Measurements from ENCODE around the gene TRPT1. TPM values are rescaled to one million over a fixed set of nuclear protein-coding genes. Genes with fewer than 3 reads are reported as not detected.

Gene TRPT1
- total RNA-seq, 4 donors from 2014 or later: 80.9 to 231 (median 139) TPM

DNA sequence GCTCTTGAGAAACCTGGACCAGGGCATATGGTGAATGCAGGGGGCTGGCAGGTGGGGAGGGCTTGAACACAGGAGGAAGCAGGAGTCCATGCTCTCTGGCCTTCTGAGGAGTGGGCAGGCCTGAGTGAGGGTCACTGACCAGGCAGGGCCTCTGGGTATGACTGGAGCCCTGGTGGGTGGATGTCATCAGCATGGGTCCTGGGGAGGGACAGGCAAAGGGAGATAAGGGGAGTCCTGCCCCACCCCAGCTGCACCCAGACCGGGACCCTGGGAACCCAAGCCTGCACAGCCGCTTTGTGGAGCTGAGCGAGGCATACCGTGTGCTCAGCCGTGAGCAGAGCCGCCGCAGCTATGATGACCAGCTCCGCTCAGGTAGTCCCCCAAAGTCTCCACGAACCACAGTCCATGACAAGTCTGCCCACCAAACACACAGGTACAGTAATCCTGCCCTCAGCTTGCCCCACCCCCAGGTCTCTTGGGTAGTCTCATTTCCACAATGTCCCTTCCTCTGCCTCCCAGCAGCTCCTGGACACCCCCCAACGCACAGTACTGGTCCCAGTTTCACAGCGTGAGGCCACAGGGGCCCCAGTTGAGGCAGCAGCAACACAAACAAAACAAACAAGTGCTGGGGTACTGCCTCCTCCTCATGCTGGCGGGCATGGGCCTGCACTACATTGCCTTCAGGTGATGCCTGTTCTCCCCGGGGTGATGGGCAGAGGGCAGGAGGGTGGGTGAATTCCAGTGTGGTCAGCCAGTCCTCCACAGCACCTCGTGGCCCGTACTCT lies 6.4 kb upstream of the TRPT1 start:
- no peak for ATAC-seq
- Histone ChIP-seq H3K36me3 (no peaks in the 10 kb centered on the region), H3K4me3 (no peak overlapping the region), H3K9me3 (no peaks in the 10 kb centered on the region), H3K27ac (peak overlapping the region in 1 of 4 donors; percentile 90), H3K4me1 (peaks cover 34 to 36% of the 10 kb centered on the region in 2 donors), H3K27me3 (no peaks in the 10 kb centered on the region)
- in situ Hi-C loops (cut with MboI; ENCODE audit: low sequenced_read_pairs in 4 of 4) (no loop called here), intact Hi-C loops (cut with DNase I; ENCODE audit: low total_unique reads) (no loop called here)
- no peak for TF ChIP-seq POLR2A (IDR thresholded peaks at IDR 0.05)
- DNase-seq: peak in 1 of 2 donors; percentile 27

DNA sequence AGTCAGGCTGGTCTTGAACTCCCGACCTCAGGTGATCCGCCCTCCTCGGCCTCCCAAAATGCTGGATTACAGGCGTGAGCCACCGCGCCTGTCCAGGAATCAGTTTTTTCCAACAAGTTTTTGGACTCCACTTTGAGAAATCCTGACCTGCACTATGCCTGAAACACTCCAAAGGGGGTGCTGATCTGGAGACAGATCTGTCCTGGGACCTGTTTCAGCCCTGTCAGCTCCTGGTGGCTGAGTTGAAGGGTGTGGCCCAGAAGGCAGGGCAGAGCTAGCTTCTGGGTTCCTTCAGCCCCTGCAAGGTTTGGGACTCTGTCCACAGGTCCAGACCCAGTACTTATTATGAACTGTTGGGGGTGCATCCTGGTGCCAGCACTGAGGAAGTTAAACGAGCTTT lies 5.6 kb upstream of the TRPT1 start:
- Histone ChIP-seq H3K4me3 (no peak overlapping the region), H3K27ac (peak overlapping the region in 3 of 4 donors; percentile 90 to 97 (median 93)), H3K4me1 (peaks cover 42 to 44% of the 10 kb centered on the region in 2 donors)

GRCh38 chr11:64230985-64231365 lies 5.0 kb upstream of the TRPT1 start:
- Histone ChIP-seq H3K4me3 (peak overlapping the region; percentile 64 to 90 (median 80)), H3K27ac (peak overlapping the region; percentile 90 to 97 (median 92)), H3K36me3 (no peaks in the 10 kb centered on the region), H3K9me3 (no peaks in the 10 kb centered on the region), H3K27me3 (no peaks in the 10 kb centered on the region), H3K4me1 (peaks cover 43 to 45% of the 10 kb centered on the region in 2 donors)
- ATAC-seq (no peak), DNase-seq (no peak)
- TF ChIP-seq POLR2A (IDR thresholded peaks at IDR 0.05) (no peak), CTCF (IDR thresholded peaks at IDR 0.05 in 4 of 5, conservative IDR thresholded peaks at IDR 0.05 in 1 of 5) (no peak)
- intact Hi-C loops (cut with DNase I; ENCODE audit: low total_unique reads) (no loop called here), in situ Hi-C loops (cut with MboI; ENCODE audit: low sequenced_read_pairs in 4 of 4) (no loop called here)

More for the DNA sequence above, 5.6 kb upstream of the TRPT1 start:
- no peaks in the 10 kb centered on the region for H3K9me3 ChIP-seq
- no peak for ATAC-seq
- no peaks in the 10 kb centered on the region for H3K27me3 ChIP-seq
- no peak for DNase-seq
- no peaks in the 10 kb centered on the region for H3K36me3 ChIP-seq
- in situ Hi-C loops (cut with MboI; ENCODE audit: low sequenced_read_pairs in 4 of 4): no loop called here
- intact Hi-C loops (cut with DNase I; ENCODE audit: low total_unique reads): no loop called here
- TF ChIP-seq CTCF (IDR thresholded peaks at IDR 0.05 in 4 of 5, conservative IDR thresholded peaks at IDR 0.05 in 1 of 5) (no peak), POLR2A (IDR thresholded peaks at IDR 0.05) (no peak)

DNA sequence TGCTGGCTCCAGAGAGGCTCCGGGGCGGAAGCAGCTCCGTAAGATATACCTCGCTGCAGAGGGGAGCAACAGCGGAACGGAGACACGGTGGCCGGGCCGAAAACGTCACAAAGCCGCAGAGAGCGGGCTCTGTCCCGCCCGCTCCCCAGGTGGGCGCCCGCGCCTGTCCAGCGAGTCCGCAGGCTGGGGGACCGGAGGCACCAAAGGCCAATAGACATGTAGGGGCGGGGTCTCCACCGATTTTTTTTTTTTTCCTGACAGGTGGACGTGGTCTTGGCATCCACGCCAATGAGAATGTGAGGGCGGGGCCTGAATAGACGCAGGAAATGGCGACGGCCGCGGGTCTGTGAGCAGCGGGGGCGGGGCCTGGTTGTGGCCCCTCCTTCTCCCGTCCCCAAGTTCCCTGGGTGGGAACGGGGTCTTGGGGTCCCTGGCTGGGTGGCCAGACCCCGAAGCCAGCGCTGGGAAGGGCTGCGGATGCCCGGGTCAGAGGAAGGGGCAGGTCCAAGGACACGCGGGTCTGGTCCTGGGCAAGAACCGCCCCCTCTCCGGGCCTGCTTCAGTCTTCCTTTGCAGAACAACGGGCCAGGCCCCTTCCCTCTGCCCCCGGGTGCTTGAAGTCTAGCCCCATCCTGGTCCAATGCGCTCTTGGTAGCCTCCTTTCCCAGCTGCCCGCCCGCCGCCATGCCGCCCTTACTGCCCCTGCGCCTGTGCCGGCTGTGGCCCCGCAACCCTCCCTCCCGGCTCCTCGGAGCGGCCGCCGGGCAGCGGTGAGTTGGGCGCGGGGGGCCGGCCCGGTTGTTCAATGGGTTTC lies 4.4 kb upstream of the TRPT1 start, which contains the start of gene DNAJC4:
TSS of gene DNAJC4 (plus strand) at position 378 of the 814 bp plus-strand sequence. CDS start at position 685, 307 bp downstream.
- TF ChIP-seq CTCF (IDR thresholded peaks at IDR 0.05 in 4 of 5, conservative IDR thresholded peaks at IDR 0.05 in 1 of 5) (no peak), POLR2A (IDR thresholded peaks at IDR 0.05) (peak; percentile 48 to 50)
- in situ Hi-C loops (cut with MboI; ENCODE audit: low sequenced_read_pairs in 4 of 4): no loop called here
- Histone ChIP-seq H3K27me3 (no peaks in the 10 kb centered on the region), H3K36me3 (no peaks in the 10 kb centered on the region), H3K9me3 (no peaks in the 10 kb centered on the region), H3K27ac (peak within 1 kb of the TSS; percentile 90 to 97 (median 92)), H3K4me3 (peak within 1 kb of the TSS; percentile 64 to 90 (median 80)), H3K4me1 (peaks cover 43 to 46% of the 10 kb centered on the region in 2 donors)
- peak; percentile 60 to 72 for ATAC-seq
- peak; percentile 86 to 90 for DNase-seq
- intact Hi-C loops (cut with DNase I; ENCODE audit: low total_unique reads): no loop called here

DNA sequence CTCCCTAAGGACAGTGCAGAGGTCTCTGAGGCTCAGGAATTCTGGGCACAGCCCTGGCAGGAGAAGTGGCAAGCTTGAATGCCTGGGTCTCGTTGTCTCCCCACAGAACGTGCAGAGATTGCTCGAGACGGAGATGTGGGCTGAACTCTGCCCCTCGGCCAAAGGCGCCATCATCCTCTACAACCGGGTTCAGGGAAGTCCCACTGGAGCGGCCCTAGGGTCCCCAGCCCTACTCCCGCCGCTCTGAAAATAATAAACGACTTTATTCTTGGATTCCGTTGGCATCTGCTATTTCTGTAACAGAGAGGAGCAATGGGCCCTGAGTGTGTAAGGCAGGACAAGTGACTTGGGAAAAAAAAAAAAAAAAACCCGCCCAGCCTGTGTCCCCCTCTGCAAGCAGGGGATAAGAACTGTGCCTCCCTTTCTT lies 3.8 kb upstream of the TRPT1 start:
- DNase-seq (no peak), ATAC-seq (no peak)
- in situ Hi-C loops (cut with MboI; ENCODE audit: low sequenced_read_pairs in 4 of 4): no loop called here
- Histone ChIP-seq H3K4me3 (peak overlapping the region; percentile 64 to 90 (median 80)), H3K27ac (peak overlapping the region; percentile 90 to 97 (median 92)), H3K4me1 (peaks cover 44 to 48% of the 10 kb centered on the region in 2 donors), H3K9me3 (no peaks in the 10 kb centered on the region), H3K27me3 (no peaks in the 10 kb centered on the region), H3K36me3 (no peaks in the 10 kb centered on the region)
- intact Hi-C loops (cut with DNase I; ENCODE audit: low total_unique reads): loop anchor here (5.0 kb wide), 1 partner anchor 62 kb away; the partner anchor contains the start of gene MACROD1
- TF ChIP-seq POLR2A (IDR thresholded peaks at IDR 0.05): no peak
- TF ChIP-seq CTCF (IDR thresholded peaks at IDR 0.05 in 4 of 5, conservative IDR thresholded peaks at IDR 0.05 in 1 of 5): no peak

Measured in gastrocnemius medialis (tissue), 4 donors.